GM18951 (cell line): ENCODE results near the gene RHOBTB3.
"Not testable (repeated sequence)": the region's sequence is repeated elsewhere in the genome, so short reads cannot be mapped to it uniquely, and the experiment has no call there.

Source experiments
- POLR2A ChIP-seq: IDR thresholded peaks from 4 replicates; pipeline ENCODE4 v1.6.1; 2011; ENCODE audit warnings: mild to moderate bottlenecking; ENCODE audit not compliant: insufficient read length, insufficient read depth; ENCODE audit errors: extremely low read depth
- in situ Hi-C: fragments of 300-500 bp; cut with MboI; formaldehyde crosslinking; loops from one replicate; pipeline ENCODE4 v1.12.0; 2022; ENCODE audit warnings: low sequenced_read_pairs, mixed read lengths, inconsistent platforms; ENCODE audit not compliant: unreplicated experiment

The RHOBTB3 gene, protein sequence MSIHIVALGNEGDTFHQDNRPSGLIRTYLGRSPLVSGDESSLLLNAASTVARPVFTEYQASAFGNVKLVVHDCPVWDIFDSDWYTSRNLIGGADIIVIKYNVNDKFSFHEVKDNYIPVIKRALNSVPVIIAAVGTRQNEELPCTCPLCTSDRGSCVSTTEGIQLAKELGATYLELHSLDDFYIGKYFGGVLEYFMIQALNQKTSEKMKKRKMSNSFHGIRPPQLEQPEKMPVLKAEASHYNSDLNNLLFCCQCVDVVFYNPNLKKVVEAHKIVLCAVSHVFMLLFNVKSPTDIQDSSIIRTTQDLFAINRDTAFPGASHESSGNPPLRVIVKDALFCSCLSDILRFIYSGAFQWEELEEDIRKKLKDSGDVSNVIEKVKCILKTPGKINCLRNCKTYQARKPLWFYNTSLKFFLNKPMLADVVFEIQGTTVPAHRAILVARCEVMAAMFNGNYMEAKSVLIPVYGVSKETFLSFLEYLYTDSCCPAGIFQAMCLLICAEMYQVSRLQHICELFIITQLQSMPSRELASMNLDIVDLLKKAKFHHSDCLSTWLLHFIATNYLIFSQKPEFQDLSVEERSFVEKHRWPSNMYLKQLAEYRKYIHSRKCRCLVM

DNA sequence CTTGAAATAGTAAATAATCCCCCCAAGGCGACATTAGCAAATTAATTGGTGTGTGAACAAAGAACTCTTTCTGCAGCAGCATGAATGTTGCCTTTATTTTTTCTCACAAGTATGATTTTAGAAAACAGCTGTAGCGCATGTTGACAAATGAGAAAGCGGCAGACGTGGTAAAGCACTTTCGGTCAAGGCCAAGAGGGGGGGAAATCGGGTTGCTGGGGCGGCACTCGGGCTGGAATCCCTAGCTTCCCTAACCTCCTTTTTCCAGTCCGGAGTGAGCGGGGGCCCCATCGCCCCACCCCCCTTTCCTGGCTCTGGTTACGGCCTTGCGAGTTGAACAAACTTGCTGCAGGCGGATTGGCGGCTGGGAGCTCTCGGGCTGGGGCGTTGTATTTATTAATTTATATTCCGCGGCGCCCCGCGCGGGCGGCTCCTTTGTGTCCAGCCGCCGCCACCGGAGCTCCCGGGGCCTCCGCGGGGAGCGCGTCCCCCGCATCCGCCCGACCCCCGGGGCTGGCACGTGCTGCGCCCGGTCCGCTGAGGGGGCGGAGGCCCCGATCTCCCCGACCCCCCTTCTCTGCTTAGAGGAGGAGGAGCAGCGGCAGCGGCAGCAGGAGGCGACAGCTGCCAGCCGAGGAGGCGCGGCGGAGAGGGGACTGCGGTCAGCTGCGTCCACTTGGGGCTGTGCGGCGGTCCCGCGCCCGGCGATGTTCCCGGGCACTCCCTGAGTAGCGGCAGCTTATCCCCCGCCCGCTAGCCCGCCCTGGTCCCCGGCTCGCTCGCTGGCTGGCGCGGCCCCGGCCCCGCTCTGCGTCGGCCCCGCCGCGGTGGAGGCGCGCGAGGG lies at the start of gene RHOBTB3:
RHOBTB3 (plus strand) TSS at position 607 of the 841 bp plus-strand sequence. CDS start 347 bp downstream, outside the sequence.
- in situ Hi-C loops: no loop called here
- peak; percentile 61 for TF ChIP-seq POLR2A

DNA sequence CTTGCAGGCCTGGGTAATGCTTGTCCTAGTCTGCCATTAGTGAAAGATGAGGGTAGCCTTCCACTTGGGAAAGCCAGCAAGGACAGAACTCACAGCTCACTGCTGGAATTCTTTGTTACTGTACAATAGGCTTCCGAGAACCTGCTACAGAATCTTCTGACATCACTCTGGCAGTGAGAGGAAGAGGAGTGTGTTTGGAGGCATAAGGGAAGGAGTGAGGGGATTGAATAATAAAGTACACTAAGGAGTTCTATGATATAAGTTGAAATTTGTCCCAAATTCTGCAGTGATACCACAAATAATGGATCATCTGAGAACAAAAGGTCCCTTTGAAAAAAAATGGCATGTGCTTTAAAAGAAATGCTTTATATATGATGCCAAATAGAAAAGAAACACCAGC lies 48.2 kb upstream of the RHOBTB3 start, which contains the start of gene SPATA9:
SPATA9 (minus strand) TSS at position 101 of the 400 bp plus-strand sequence. CDS start 137 bp downstream, outside the sequence.
- in situ Hi-C loops: no loop called here
- no peak for TF ChIP-seq POLR2A

GRCh38 chr5:95684361-95684760 lies 46.8 kb upstream of the RHOBTB3 start:
- in situ Hi-C loops: no loop called here

GRCh38 chr5:95686651-95687050 lies 44.5 kb upstream of the RHOBTB3 start:
- in situ Hi-C loops: no loop called here
- TF ChIP-seq POLR2A: no peak

More at GRCh38 chr5:95684361-95684760, 46.8 kb upstream of the RHOBTB3 start:
- TF ChIP-seq POLR2A: no peak

GRCh38 chr5:95689680-95690079 lies 41.5 kb upstream of the RHOBTB3 start:
- TF ChIP-seq POLR2A: no peak
- in situ Hi-C loops: no loop called here

- no peak for TF ChIP-seq POLR2A
- in situ Hi-C loops: no loop called here
Observed at GRCh38 chr5:95690333-95690732, 40.8 kb upstream of the RHOBTB3 start.

DNA sequence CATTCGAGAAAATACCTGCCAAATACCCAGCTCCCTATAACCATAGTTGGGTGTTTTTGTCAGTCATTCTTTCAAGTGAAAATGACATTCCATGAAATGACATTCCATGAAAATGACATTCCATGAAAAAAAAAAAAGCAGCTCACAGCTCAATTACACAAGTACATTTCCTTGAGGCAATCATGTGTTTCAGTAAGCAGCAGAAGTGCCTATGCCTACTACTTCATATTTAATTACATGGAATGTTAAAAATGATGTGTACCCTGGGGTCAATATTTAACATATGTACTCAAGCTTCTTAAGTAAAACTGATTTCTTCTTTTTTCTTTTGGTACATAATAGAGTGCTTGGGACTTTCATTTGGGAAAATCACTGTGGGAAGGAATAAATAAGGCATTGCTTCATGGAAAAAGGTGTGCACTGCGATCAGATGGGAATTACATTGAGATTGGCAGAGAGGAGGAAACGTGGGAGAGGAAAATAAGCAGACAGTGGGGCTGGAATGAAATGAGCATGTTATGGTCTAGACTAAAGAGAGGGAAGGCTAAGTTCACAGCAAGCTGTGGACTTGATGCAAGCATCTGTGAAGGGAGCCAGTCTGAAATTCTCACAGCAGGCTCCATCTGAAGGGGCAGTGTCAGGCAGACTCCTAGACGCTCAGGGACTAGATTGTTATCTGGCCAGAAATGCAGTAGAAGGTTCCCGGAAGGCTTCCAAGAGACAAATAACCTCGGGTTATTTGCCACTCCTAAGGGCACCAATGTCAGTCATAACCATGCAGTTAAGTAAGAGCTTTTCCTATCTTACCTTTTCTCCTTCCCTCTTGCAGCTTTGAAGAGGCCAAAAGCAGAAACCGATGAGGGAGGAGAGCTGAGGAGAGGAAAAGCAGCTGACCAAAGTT lies 33.1 kb upstream of the RHOBTB3 start:
- in situ Hi-C loops: no loop called here
- TF ChIP-seq POLR2A: no peak

GRCh38 chr5:95699337-95699736 lies 31.8 kb upstream of the RHOBTB3 start:
- TF ChIP-seq POLR2A: no peak
- in situ Hi-C loops: no loop called here

- in situ Hi-C loops: no loop called here
- TF ChIP-seq POLR2A: no peak
Observed at GRCh38 chr5:95701074-95701473, 30.1 kb upstream of the RHOBTB3 start.

- in situ Hi-C loops: no loop called here
- no peak for TF ChIP-seq POLR2A
Observed at GRCh38 chr5:95704150-95704549, 27.0 kb upstream of the RHOBTB3 start.

- in situ Hi-C loops: not testable (repeated sequence)
Observed at GRCh38 chr5:95706196-95706595, 24.9 kb upstream of the RHOBTB3 start.

GRCh38 chr5:95707055-95707454 lies 24.1 kb upstream of the RHOBTB3 start:
- TF ChIP-seq POLR2A: no peak
- in situ Hi-C loops: no loop called here

- in situ Hi-C loops: not testable (repeated sequence)
Observed at GRCh38 chr5:95707534-95708188, 23.5 kb upstream of the RHOBTB3 start.
